Fibroblast of lung (primary cell): ENCODE results near the gene CTSC. TPM values are rescaled to one million over a fixed set of nuclear protein-coding genes. Genes with fewer than 3 reads are reported as not detected.

ENCODE experiments used
- DNase-seq, 2 donors: peaks; one replicate each; pipeline versions ENCODE4 v3.0.0 to v3.0.0-alpha.2; 2010; ENCODE audit warnings: low read depth in 2 of 2
- H2AFZ ChIP-seq: 2 replicates; pipeline ENCODE4 v1.5.1; 2012; ENCODE audit warnings: low read length, control low read depth, inconsistent platforms
- H3K27ac ChIP-seq: 2 replicates; pipeline ENCODE4 v1.5.1; 2011; ENCODE audit warnings: low read length, control low read depth; ENCODE audit not compliant: insufficient read depth
- H3K27me3 ChIP-seq: 2 replicates; pipeline ENCODE4 v1.5.1; 2011; ENCODE audit warnings: mild to moderate bottlenecking, low read length; ENCODE audit not compliant: control insufficient read depth, insufficient read depth
- H3K36me3 ChIP-seq: 2 replicates; pipeline ENCODE4 v1.5.1; 2011; ENCODE audit warnings: low read length; ENCODE audit not compliant: control insufficient read depth, insufficient read depth
- H3K4me1 ChIP-seq: 2 replicates; pipeline ENCODE4 v1.5.1; 2011; ENCODE audit warnings: low read length; ENCODE audit not compliant: control insufficient read depth, insufficient read depth; ENCODE audit errors: extremely low read depth
- H3K4me2 ChIP-seq: 2 replicates; pipeline ENCODE4 v1.5.1; 2011; ENCODE audit warnings: low read length, control low read depth; ENCODE audit not compliant: insufficient read depth; ENCODE audit errors: extremely low read depth
- H3K4me3 ChIP-seq, 4 experiments: fragments of 200-600 bp in 1 of 4; sonication (generic) in 1 of 4; replicated peaks in 1 of 4; 2 replicates each; pipeline ENCODE4 v1.5.1; 2011 to 2016; ENCODE audit warnings: low read length in 4 of 4, low read depth in 3 of 4, mild to moderate bottlenecking in 3 of 4, control low read depth in 2 of 4, inconsistent platforms in 1 of 4, mixed read lengths in 1 of 4; ENCODE audit not compliant: insufficient read depth in 1 of 4; ENCODE audit errors: control extremely low read depth in 1 of 4
- H3K79me2 ChIP-seq: 2 replicates; pipeline ENCODE4 v1.5.1; 2012; ENCODE audit warnings: mild to moderate bottlenecking, low read length, inconsistent platforms; ENCODE audit not compliant: control insufficient read depth, insufficient read depth
- H3K9ac ChIP-seq: 2 replicates; pipeline ENCODE4 v1.5.1; 2011; ENCODE audit warnings: mild to moderate bottlenecking, low read length, control low read depth; ENCODE audit not compliant: insufficient read depth
- H3K9me3 ChIP-seq: 2 replicates; pipeline ENCODE4 v1.5.1; 2012; ENCODE audit warnings: low read depth, low read length; ENCODE audit not compliant: control insufficient read depth, insufficient read depth
- H4K20me1 ChIP-seq: 2 replicates; pipeline ENCODE4 v1.5.1; 2011; ENCODE audit warnings: low read length; ENCODE audit not compliant: control insufficient read depth, insufficient read depth; ENCODE audit errors: extremely low read depth
- EZH2 ChIP-seq: IDR thresholded peaks from 2 replicates; pipeline ENCODE4 v1.5.1; 2012; ENCODE audit warnings: low read length, control low read depth, mild to moderate bottlenecking; ENCODE audit errors: missing control alignments
- polyA plus RNA-seq, 2 donors: library from polyadenylated mRNA; depleted of rRNA in 1 of 2; stranded (reverse) in 1 of 2; unstranded in 1 of 2; fragments of >200 nt; gene quantifications; 2 replicates each; pipeline ENCODE4 v1.2.1, GENCODE V29; 2011 to 2012; ENCODE audit warnings: missing spikeins in 1 of 2
- total RNA-seq: library from RNA; depleted of rRNA; stranded (reverse); fragments of >200 nt; gene quantifications from 2 replicates; pipeline ENCODE4 v1.2.1, GENCODE V29; 2014
- TF ChIP-seq, protein P1 (sequence below), 2 donors: IDR thresholded peaks in 1 of 2; conservative IDR thresholded peaks in 1 of 2; 1 replicate in 1 of 2; 2 replicates in 1 of 2; pipeline ENCODE4 v1.5.1; 2011 to 2012; ENCODE audit warnings: low read length in 2 of 2, control low read depth in 1 of 2, inconsistent platforms in 1 of 2, low read depth in 1 of 2, mild to moderate bottlenecking in 1 of 2

Gene CTSC
- total and polyA plus RNA-seq, 2 donors (not counting 1 experiment from before 2014, with no cell fraction given): 75.8 to 593 TPM

DNA sequence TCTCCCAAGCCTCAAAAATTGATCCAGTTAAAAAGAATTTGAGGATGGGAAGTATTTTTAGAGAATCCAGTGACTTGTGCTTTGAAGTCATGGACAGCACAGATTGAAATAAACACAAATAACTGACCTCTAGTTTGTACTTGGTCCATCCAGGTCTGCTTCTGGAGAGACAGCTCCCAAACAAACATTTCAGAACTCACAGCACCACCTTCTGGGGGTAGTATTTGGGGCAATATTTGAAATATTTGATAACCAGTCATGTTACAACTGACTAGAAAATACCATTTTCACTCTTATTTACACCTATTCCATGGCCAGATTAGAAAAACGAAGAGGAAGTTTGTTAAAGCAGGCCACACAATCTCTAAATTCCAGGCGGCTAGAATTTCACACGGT is 56.2 kb downstream of the CTSC start:
- no peaks in the 10 kb centered on the region for H3K27me3 ChIP-seq
- H4K20me1 ChIP-seq: no peaks in the 10 kb centered on the region
- H3K4me1 ChIP-seq: no peaks in the 10 kb centered on the region
- H2AFZ ChIP-seq: no peak overlapping the region
- H3K36me3 ChIP-seq: no peaks in the 10 kb centered on the region
- H3K9ac ChIP-seq: no peak overlapping the region
- H3K79me2 ChIP-seq: no peaks in the 10 kb centered on the region
- H3K4me2 ChIP-seq: no peak overlapping the region
- DNase-seq: peak; percentile 7 to 8
- no peak for TF ChIP-seq EZH2
- TF ChIP-seq, protein P1, sequence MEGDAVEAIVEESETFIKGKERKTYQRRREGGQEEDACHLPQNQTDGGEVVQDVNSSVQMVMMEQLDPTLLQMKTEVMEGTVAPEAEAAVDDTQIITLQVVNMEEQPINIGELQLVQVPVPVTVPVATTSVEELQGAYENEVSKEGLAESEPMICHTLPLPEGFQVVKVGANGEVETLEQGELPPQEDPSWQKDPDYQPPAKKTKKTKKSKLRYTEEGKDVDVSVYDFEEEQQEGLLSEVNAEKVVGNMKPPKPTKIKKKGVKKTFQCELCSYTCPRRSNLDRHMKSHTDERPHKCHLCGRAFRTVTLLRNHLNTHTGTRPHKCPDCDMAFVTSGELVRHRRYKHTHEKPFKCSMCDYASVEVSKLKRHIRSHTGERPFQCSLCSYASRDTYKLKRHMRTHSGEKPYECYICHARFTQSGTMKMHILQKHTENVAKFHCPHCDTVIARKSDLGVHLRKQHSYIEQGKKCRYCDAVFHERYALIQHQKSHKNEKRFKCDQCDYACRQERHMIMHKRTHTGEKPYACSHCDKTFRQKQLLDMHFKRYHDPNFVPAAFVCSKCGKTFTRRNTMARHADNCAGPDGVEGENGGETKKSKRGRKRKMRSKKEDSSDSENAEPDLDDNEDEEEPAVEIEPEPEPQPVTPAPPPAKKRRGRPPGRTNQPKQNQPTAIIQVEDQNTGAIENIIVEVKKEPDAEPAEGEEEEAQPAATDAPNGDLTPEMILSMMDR (conservative IDR thresholded peaks at IDR 0.05 in 1 of 2, IDR thresholded peaks at IDR 0.05 in 1 of 2; ENCODE audit: low read depth in 1 of 2, low read length in 2 of 2): peak in 1 of 2 donors; percentile 12
- no peaks in the 10 kb centered on the region for H3K9me3 ChIP-seq
- H3K4me3 ChIP-seq: no peak overlapping the region
- no peak overlapping the region for H3K27ac ChIP-seq

DNA sequence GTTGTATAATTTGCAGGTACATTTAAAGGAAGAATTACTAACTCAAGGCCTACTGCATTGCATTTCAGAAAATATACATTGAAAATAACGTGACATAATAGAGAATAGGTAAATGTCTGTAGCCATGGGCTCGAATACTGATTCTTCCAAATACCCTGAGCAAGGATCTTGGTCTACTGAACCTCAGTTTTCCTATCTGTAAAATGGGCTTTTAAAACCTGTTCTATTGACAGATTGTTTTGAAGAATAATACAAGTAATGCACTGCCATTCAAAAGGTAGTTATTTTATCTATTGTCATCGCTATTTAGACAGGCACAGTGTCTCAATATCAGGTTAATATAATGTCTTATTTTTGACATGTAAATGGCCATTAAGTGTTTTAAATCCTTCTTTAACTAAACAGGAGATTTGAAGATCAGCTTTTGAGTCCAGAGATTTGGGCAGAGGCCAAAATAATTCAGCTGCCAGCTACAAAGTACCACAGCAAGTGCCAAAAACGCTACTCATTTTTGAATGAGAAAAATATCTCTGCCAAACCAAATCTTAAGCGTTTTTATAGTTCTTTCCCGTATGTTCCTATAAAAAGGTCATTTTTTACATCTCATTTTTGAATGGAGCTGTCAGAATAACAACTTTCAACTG is 56.7 kb downstream of the CTSC start:
- Histone ChIP-seq H3K79me2 (no peaks in the 10 kb centered on the region), H3K27ac (no peak overlapping the region), H3K4me1 (no peaks in the 10 kb centered on the region), H3K9ac (no peak overlapping the region), H3K4me2 (no peak overlapping the region), H4K20me1 (no peaks in the 10 kb centered on the region), H2AFZ (no peak overlapping the region), H3K9me3 (no peaks in the 10 kb centered on the region), H3K4me3 (no peak overlapping the region), H3K27me3 (no peaks in the 10 kb centered on the region), H3K36me3 (no peaks in the 10 kb centered on the region)
- no peak for TF ChIP-seq EZH2
- TF ChIP-seq, protein P1 (conservative IDR thresholded peaks at IDR 0.05 in 1 of 2, IDR thresholded peaks at IDR 0.05 in 1 of 2; ENCODE audit: low read depth in 1 of 2, low read length in 2 of 2): no peak
- peak; percentile 40 to 46 for DNase-seq

DNA sequence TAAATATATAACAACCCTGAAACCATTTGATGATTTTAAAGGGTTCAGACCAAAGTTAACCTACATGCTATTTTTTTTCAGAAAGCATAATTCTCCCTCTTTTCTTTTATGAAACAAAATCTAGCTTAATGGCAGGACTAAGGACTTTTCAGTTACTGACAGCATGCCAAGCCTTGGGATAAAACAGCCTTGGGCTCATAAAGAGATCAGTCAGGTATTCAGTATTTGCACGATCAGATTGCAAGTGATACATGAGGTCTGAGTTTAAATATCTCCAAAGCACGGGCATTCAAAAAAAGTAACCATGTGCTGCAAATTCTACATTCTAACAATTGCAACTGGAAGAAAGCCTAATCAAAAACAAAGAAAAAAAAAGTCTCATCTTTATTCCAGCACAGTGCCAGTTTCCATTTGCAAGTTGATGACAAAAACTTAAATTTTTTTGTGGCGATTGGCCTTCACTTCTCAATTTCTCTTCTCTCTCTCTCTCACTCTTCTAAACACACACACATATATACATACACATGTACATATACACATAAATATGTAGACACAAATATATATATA is 60.1 kb downstream of the CTSC start:
- H3K9ac ChIP-seq: no peak overlapping the region
- H3K36me3 ChIP-seq: no peaks in the 10 kb centered on the region
- H3K4me2 ChIP-seq: no peak overlapping the region
- no peak overlapping the region for H3K4me3 ChIP-seq
- no peaks in the 10 kb centered on the region for H3K79me2 ChIP-seq
- no peak overlapping the region for H2AFZ ChIP-seq
- no peak overlapping the region for H3K27ac ChIP-seq
- TF ChIP-seq, protein P1 (conservative IDR thresholded peaks at IDR 0.05 in 1 of 2, IDR thresholded peaks at IDR 0.05 in 1 of 2; ENCODE audit: low read depth in 1 of 2, low read length in 2 of 2): no peak
- no peak for TF ChIP-seq EZH2
- no peaks in the 10 kb centered on the region for H3K9me3 ChIP-seq
- no peaks in the 10 kb centered on the region for H3K27me3 ChIP-seq
- DNase-seq: no peak
- H3K4me1 ChIP-seq: no peaks in the 10 kb centered on the region
- no peaks in the 10 kb centered on the region for H4K20me1 ChIP-seq
